Head of caudate nucleus (tissue), 42 donors: Measurements from ENCODE around the gene MAB21L4.

ENCODE experiments used
- DNase-seq, 42 donors: peaks; one replicate each; pipeline versions ENCODE4 v3.0.0 to v3.0.0-alpha.2; 2020 to 2021; ENCODE audit warnings: mixed read lengths in 7 of 42
- intact Hi-C: fragments of 100-400 bp; cut with DNase I; formaldehyde crosslinking; loops from one replicate; pipeline ENCODE4 v1.15.0; 2022

The MAB21L4 gene

GRCh38 chr2:240888130-240888889 is 7.6 kb downstream of the MAB21L4 start:
- DNase-seq: no peak

GRCh38 chr2:240887631-240888030 is 8.3 kb downstream of the MAB21L4 start:
- intact Hi-C loops: no loop called here

More at GRCh38 chr2:240888130-240888889, 7.6 kb downstream of the MAB21L4 start:
- intact Hi-C loops: no loop called here

GRCh38 chr2:240886678-240887609 is 9.0 kb downstream of the MAB21L4 start:
- intact Hi-C loops: no loop called here
- DNase-seq: no peak

More at GRCh38 chr2:240887631-240888030, 8.3 kb downstream of the MAB21L4 start:
- no peak for DNase-seq

DNA sequence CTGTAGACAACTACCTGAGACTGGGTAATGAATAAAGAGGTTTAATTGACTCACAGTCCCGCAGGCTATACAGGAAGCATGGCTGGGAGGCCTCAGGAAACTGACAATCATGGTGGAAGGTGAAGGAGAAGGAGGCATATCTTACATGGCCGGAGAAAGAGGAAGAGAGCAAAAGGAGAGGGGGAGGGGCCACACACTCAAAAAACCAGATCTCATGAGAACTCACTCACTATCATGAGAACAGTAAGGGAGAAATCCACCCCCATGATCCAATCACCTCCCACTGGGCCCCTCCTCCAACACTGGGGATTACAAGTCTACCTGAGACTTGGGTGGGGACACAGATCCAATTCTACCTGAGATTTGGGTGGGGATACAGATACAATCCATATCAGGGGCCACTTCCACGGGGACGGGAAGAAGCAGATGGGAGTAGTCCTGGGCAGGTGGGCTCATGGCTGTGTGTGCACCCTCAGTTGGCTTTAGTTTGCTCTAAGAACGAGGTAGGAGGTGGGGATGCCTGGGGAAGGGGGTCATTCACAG is 9.9 kb downstream of the MAB21L4 start:
- DNase-seq: no peak
- intact Hi-C loops: no loop called here

- no peak for DNase-seq
- intact Hi-C loops: no loop called here
Measured at GRCh38 chr2:240885566-240885965, 10.4 kb downstream of the MAB21L4 start.

- no peak for DNase-seq
- intact Hi-C loops: no loop called here
Measured at GRCh38 chr2:240884745-240885144, 11.2 kb downstream of the MAB21L4 start.

GRCh38 chr2:240884221-240884620 is 11.7 kb downstream of the MAB21L4 start:
- intact Hi-C loops: no loop called here

DNA sequence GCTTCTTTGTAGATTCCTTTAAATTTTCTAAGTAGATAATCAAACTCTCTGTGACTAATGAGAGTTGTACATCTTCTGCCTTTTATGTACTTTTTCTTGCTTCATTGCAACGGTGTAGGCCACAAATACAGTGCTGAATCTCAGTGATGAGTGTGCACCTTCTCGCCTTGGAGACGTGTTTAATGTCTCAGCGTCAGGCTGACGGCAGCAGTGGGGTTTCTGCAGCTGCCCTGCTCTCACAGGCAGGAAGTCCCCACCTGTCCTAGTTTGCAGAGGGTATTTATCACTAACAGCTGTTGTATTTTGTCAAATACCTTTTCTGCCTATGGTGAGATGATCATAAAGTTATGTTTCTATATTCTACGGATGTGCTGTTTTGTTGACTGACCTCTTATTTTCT is 14.0 kb downstream of the MAB21L4 start:
- intact Hi-C loops: no loop called here

More at GRCh38 chr2:240884221-240884620, 11.7 kb downstream of the MAB21L4 start:
- no peak for DNase-seq

DNA sequence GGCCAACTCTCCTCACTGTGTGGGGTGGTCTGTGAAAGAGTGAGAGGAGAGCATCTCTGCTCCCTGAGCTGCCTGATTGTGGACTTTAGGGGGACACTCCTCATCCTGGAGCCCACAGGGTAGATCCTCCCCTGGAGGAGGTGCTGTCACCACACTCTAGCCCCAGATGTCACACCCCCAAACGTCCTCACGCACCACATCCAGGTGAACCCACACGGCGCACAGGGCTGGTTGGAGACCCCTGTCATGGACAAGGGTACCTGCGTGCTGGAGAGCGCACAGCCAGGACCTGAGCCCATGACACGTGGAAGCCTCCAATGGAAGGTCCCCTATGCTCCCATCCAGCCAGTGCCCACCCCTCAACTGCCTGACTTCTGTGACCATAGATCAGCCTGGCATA is 16.9 kb downstream of the MAB21L4 start:
- no peak for DNase-seq
- intact Hi-C loops: no loop called here

More for the DNA sequence above, 14.0 kb downstream of the MAB21L4 start:
- DNase-seq: no peak

DNA sequence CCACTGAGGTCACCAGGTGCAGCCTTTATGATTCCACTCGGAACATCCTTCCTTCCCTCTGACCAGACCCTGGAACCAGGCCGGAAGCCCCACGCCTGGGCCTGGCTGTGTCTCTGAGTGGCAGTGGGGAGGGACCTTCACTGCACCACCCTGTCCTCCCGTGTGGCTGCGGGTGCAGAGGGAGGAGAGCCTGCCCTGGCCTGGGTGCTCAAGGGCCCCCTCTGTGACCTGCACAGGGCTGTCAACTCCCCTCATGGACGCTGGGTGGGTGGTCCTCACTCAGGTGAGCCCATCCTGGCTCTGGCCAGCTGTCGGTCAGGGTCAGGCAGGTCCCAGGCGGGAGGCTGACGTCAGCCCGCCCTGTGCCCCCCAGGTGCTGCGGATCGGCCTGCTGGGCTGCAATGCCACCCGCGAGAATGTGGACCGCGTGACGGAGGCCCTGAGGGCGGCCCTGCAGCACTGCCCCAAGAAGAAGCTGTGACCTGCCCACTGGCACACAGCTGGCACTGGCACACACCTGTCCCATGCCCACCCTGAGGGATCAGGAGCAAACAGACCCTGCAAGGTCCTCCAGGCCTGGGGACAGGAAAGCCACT is 17.5 kb downstream of the MAB21L4 start:
- no peak for DNase-seq
- intact Hi-C loops: no loop called here

DNA sequence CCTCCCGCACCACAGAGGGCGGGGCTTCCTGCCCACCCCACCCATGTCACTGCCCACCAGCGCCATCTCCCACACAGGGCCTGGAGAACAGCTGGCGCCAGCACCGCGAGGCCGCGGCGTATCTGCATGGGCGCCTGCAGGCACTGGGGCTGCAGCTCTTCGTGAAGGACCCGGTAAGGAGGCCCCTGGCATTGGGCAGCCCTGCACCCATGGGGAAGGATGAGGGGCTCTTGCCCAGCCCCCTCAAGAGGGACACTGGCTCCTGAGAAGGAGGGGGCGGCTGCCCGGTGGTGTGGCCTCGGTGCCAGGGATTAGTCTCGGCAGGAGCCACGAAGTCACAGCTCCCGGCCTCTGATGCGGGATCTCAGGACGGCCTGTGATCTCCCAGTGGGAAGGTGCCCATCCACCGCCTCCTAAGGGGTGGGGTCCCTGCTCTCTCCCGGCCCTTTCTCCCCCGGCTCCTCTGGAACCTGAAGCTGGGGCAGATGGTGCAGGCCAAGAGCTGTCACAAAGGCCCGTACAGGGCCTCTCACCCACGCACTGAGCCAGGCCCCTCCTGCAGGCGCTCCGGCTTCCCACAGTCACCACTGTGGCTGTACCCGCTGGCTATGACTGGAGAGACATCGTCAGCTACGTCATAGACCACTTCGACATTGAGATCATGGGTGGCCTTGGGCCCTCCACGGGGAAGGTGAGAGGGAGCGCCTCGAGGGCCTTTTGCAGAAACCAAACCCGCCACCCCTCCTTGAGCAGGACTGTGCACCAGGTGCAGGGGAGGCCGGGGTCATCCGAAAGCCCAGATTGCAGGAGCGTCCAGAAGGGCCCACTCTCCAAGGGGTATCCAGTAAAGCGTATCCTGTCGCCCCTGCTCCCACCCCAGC is 18.3 kb downstream of the MAB21L4 start:
- DNase-seq: peak in 1 of 42 donors; percentile 2
- intact Hi-C loops: no loop called here

DNA sequence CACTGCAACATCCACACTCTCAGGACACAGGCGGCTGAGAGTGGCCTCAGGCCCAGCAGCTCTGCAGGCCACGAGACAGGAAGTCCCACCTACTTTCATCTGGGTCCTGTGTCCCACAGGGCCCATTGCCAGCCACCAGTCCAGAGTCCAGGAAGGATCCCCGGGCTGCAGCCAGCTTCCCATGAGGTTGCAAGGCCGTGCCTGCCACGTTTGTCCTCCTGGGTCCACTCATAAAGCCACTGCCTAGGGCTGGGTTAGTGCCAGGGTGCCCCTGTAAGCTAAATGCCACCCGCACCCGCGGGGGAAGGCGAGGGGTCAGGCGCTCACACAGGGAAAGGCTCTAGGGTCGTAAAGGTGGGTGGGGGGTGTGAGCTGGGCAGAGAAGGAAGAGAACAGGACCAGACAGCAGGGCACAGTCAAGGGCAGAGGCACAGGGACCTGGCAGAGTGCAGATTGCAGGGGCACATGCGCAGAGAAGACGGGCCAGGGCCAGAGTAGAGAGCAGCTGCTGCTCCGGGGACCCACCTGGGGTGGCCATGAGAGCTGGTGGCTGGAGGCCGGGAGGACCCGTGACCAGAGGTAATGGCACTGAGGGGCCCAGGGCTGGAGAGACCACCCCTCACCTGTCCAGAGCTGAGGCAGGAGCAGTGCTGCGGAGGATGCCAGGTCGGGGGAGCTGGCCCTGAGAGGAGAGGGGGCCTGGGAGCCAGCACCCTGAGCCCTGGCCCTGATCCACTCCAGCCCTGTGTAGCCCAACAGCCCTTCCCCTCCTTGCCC is 19.3 kb downstream of the MAB21L4 start:
- peak in 1 of 42 donors; percentile 3 for DNase-seq
- intact Hi-C loops: no loop called here

DNA sequence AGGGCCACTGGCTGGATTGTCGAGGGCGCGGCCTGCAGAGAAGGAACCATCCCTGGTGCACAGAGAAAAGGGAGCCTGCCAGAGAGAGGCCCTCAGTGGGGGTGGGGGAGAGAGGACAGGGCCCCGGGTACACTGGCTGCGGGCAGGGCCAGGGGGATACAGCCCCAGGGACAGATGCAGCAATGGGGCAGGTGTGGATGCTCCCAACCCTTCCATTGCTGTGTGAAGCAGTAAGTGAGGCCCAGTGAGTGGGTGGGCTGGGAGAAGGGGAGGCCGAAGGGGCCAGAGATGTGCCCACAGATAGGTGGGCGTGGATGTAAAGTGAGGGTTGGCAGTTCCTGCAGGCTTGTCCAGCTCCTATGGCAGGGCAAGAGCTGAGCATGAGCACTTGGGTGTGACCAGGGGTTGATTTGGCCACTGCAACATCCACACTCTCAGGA is 19.9 kb downstream of the MAB21L4 start:
- intact Hi-C loops: no loop called here
- no peak for DNase-seq

- peak in 1 of 42 donors; percentile 2 for DNase-seq
- intact Hi-C loops: no loop called here
Measured at GRCh38 chr2:240875228-240876034, 20.5 kb downstream of the MAB21L4 start.

GRCh38 chr2:240874715-240875227 is 21.2 kb downstream of the MAB21L4 start:
- intact Hi-C loops: no loop called here
- DNase-seq: no peak
